ENCODE results near the gene CACNA1F.

Gene CACNA1F

GRCh38 chrX:49233176-49233575 lies at the start of gene CACNA1F:
Gene CACNA1F, minus strand, starts transcription at chrX:49233340. Its CDS starts 31 bp downstream, at chrX:49233309.
- no peak for DNase-seq (ENCODE audit: low read depth)

- DNase-seq (ENCODE audit: low read depth), result peak; percentile 12
Measured at GRCh38 chrX:49282647-49283011, 49.5 kb upstream of the CACNA1F start.

GRCh38 chrX:49278081-49278480 lies 44.9 kb upstream of the CACNA1F start:
- no peak for DNase-seq (ENCODE audit: low read depth)

- DNase-seq (ENCODE audit: low read depth), result no peak
Measured at GRCh38 chrX:49277535-49277830, 44.3 kb upstream of the CACNA1F start.

DNA sequence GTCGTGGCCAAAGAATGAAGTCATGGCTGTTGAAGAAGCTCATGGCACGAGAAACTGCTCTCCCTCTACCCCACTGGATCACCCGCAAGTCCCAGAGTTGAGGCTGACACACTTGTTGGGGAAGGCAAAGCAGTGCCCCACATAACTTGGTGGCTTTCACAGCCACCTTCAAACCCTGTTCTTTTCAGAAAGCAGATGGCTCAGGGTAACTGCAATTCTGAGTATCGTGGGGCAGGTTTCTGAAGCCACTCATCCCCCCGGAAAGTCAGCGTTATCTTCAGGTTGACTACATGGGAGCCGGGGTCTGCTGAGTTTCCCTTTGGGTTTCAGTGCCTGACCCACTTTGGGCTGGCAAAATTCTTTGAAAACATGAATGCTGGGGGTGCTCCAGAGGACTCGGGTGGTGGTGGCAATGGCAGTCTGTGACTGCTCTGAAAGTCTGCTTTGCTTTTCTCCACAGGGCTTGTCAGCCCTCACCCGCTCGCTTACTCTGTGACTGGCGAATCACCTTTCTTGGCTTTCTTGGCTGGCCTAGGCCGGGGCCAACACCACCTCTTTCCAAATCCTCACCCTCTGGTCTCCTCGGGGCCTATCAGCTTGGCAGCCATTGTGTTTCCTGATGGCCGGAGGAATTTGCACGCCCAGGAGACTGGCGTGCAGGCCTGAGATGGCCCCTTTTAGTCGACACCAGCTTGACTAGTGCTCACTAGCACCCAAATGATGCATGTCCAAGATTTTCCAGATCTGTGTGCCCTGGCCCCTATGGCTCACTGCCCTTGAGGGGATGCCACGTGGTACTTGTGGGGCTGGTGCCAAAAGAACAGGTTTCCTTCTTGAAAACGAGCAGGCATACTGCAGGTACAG lies 43.8 kb upstream of the CACNA1F start:
- no peak for DNase-seq (ENCODE audit: low read depth)

- DNase-seq (ENCODE audit: low read depth), result no peak
Measured at GRCh38 chrX:49276207-49276606, 43.1 kb upstream of the CACNA1F start.

DNA sequence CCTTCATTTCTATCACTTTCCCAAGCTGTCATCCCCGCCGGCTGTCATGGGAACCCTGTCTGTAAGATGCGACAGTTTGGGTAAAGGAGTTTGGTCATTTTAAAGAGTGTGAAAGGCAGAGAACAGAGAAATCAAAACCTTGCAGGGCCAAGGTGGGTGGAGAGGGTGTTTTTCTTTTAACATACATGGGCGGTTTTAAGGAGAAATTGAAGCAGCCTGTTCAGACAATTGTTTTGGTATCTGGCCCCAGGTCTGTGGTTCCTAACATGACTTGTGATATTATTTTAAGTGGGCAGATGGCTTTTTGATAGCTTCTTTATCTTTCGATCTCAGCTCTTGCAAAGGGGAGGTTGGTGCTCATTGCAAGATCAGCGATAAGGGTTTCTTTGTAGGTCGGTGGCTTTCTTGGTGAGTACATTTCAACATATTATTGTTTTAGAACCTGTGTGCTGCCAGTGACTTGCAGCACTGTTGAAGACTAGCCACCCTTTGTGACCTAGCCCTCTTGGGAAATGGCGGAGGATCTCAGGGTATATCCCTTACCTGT lies 40.1 kb upstream of the CACNA1F start:
- no peak for DNase-seq (ENCODE audit: low read depth)

GRCh38 chrX:49272421-49272820 lies 39.3 kb upstream of the CACNA1F start:
- DNase-seq (ENCODE audit: low read depth), result no peak

DNA sequence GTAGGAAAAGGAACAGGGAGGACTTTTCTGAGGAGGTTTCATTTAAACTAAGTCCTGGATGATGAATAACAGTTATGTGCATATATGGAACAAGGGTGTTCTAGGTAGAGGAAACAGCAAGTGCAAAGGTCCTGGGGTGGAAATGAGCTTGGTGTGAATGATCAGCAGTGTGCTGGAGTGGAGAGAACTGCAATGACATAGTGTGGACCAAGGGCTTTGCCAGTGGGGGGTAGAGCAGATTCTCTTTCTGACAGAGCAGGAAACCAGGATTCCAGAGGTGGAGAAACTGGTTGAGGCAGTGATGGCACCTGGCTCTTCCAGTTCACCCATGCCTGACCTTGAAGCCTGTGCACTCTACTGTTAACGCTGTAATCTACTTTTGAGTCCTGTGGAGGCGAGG lies 38.2 kb upstream of the CACNA1F start:
- no peak for DNase-seq (ENCODE audit: low read depth)

GRCh38 chrX:49270249-49270921 lies 37.2 kb upstream of the CACNA1F start:
- no peak for DNase-seq (ENCODE audit: low read depth)

DNA sequence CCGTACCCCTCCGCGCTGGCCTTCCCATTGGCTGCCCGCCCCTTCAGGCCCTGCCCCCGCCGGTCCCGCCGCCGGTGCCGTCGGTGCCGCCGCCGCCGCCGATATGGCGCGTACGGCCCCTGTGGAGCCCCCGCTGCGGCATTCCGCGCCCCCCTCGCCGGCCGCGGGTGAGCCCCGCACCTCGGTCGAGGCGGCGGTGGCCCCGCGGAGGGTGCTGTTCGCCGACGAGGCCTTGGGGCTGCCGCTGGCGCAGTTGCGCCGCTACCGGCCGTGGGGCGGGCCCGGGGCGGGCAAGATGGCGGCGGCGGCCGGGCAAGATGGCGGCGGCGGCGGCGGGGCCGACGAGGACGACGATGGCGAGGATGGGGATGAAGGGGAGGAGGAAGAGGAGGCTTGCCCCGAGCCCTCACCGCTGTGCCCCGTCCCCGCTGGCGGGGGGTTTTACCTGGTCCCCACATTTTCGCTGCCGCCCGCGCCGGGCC lies 36.7 kb upstream of the CACNA1F start, which contains the start of gene PPP1R3F:
Gene PPP1R3F (plus strand): TSS at position 27 of the 482 bp plus-strand sequence. CDS start 77 bp downstream, at position 104.
- no peak for DNase-seq (ENCODE audit: low read depth)

- DNase-seq (ENCODE audit: low read depth), result peak; percentile 96
Measured at GRCh38 chrX:49269010-49269766, 36.0 kb upstream of the CACNA1F start.

- DNase-seq (ENCODE audit: low read depth), result no peak
Measured at GRCh38 chrX:49268702-49269009, 35.5 kb upstream of the CACNA1F start.

- DNase-seq (ENCODE audit: low read depth), result no peak
Measured at GRCh38 chrX:49266523-49267445, 33.6 kb upstream of the CACNA1F start.

GRCh38 chrX:49264460-49264859 lies 31.3 kb upstream of the CACNA1F start, which contains the start of gene FOXP3:
Gene FOXP3, minus strand, starts transcription at chrX:49264710. Its CDS starts 6,205 bp downstream, at chrX:49258505.
- no peak for DNase-seq (ENCODE audit: low read depth)

DNA sequence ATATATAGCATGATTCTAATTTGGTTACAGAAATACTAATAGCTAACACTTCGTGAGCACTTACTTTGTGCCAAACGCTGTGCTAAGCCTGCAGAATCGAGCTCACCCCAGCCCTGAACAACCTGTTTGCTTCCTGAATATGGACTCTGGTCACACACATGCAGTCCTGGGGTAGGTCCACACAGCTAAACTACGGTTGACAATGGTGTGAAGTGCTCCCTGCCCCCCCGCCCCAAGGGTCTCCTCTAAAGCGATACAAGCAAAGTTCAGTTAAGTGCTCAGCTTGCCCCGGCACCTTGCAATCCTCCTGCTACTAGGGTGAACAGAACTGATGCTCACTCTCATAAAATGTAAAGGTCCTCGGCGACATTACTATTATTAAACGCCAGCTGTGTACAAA lies 30.5 kb upstream of the CACNA1F start:
- DNase-seq (ENCODE audit: low read depth), result no peak

GRCh38 chrX:49262603-49263002 lies 29.5 kb upstream of the CACNA1F start:
- no peak for DNase-seq (ENCODE audit: low read depth)

- DNase-seq (ENCODE audit: low read depth), result no peak
Measured at GRCh38 chrX:49260221-49260985, 27.3 kb upstream of the CACNA1F start.

GRCh38 chrX:49258749-49259124 lies 25.6 kb upstream of the CACNA1F start:
- DNase-seq (ENCODE audit: low read depth), result no peak

Measured in fibroblast of the conjunctiva (primary cell).